ENCODE measurements around the gene SKAP1. TPM values are rescaled to one million over a fixed set of nuclear protein-coding genes. Genes with fewer than 3 reads are reported as not detected.

Gene SKAP1
- total RNA-seq, 2 experiments from 2014 or later, result 1.2 TPM; not detected in 1

DNA sequence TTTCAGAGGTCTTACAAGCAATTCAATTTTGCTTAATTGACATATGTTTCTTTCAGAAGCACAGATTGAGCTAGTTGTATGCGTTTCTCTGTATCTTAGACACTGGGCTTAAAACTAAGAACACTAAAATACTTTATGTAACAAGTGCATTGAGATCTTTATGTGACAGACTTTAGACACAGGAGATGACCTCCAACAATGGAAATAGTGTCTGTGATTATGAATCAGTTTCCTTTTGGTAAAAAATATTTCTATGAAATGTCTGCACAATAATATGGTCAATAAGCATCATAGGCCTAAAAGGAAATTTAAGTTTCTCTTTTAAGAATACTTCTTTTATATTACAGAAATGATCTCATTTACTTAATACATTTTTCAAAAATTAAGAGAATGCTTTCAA is 153.2 kb downstream of the SKAP1 start:
- ChIA-PET CTCF (ENCODE audit: unreplicated experiment) (no interaction called here), POLR2A (interaction anchor here (0.5 kb wide), 1 partner anchor 134 kb away, joined by 5 read pairs; no protein-coding TSS in a partner anchor)
- intact Hi-C loops (cut with micrococcal nuclease; ENCODE audit: unreplicated experiment), result no loop called here
- Histone ChIP-seq H3K79me2 (ENCODE audit: insufficient read depth, low read depth, low read length) (no peaks in the 10 kb centered on the region), H4K20me1 (ENCODE audit: insufficient read depth, low read length) (no peaks in the 10 kb centered on the region), H3K27ac (ENCODE audit: low read depth, low read length, poor library complexity, severe bottlenecking) (no peak overlapping the region), H2AFZ (ENCODE audit: low read length) (no peak overlapping the region), H3K4me3 (ENCODE audit: low read depth, low read length, poor library complexity, severe bottlenecking) (no peak overlapping the region), H3K36me3 (ENCODE audit: insufficient read depth, low read length) (no peaks in the 10 kb centered on the region), H3K4me2 (ENCODE audit: low read length) (no peak overlapping the region), H3K9me2 (ENCODE audit: insufficient read depth, low read length) (no peaks in the 10 kb centered on the region), H3K4me1 (ENCODE audit: insufficient read depth, low read length, poor library complexity, severe bottlenecking) (no peaks in the 10 kb centered on the region), H3K9me3 (ENCODE audit: low read length) (no peaks in the 10 kb centered on the region)
- no peak for DNase-seq (ENCODE audit: low spot score)
- TF ChIP-seq EZH2phosphoT487 (IDR thresholded peaks at IDR 0.05; ENCODE audit: borderline replicate concordance, low read depth, low read length) (no peak), CTCF (conservative IDR thresholded peaks at IDR 0.05; ENCODE audit: low read length) (no peak)
- BruUV-seq (replicated peaks), result no TSS peak

DNA sequence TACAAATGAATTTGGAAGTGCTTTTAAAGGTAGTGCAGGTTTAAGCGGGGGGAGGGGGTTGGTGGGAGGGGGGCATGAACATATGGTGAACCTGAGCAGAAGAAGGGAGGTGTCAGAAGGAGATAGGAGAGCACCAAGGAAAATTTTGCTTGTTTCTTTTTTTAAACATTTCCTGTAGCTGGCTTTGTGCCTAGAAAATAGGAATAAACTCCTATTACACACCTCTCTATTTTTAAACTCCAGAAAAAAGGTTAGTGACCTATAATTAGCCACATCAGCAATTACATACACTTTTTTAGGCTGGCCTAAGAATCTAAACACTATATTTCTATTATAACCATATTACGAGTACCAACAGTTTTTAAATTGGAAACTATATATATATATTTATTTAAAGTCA is 159.1 kb downstream of the SKAP1 start:
- no peaks in the 10 kb centered on the region for H3K79me2 ChIP-seq (ENCODE audit: insufficient read depth, low read depth, low read length)
- BruUV-seq (replicated peaks), result no TSS peak
- TF ChIP-seq CTCF (conservative IDR thresholded peaks at IDR 0.05; ENCODE audit: low read length) (no peak), EZH2phosphoT487 (IDR thresholded peaks at IDR 0.05; ENCODE audit: borderline replicate concordance, low read depth, low read length) (no peak)
- ChIA-PET CTCF (ENCODE audit: unreplicated experiment) (no interaction called here), POLR2A (interaction anchor here (1.0 kb wide), 1 partner anchor 10 kb away, joined by 5 read pairs; no protein-coding TSS in a partner anchor)
- no peaks in the 10 kb centered on the region for H3K36me3 ChIP-seq (ENCODE audit: insufficient read depth, low read length)
- H4K20me1 ChIP-seq (ENCODE audit: insufficient read depth, low read length), result no peaks in the 10 kb centered on the region
- no peak overlapping the region for H3K4me3 ChIP-seq (ENCODE audit: low read depth, low read length, poor library complexity, severe bottlenecking)
- DNase-seq (ENCODE audit: low spot score), result no peak
- H3K27ac ChIP-seq (ENCODE audit: low read depth, low read length, poor library complexity, severe bottlenecking), result no peak overlapping the region
- intact Hi-C loops (cut with micrococcal nuclease; ENCODE audit: unreplicated experiment), result no loop called here
- no peak overlapping the region for H2AFZ ChIP-seq (ENCODE audit: low read length)
- H3K4me2 ChIP-seq (ENCODE audit: low read length), result no peak overlapping the region
- H3K9me2 ChIP-seq (ENCODE audit: insufficient read depth, low read length), result no peaks in the 10 kb centered on the region
- no peaks in the 10 kb centered on the region for H3K9me3 ChIP-seq (ENCODE audit: low read length)
- H3K4me1 ChIP-seq (ENCODE audit: insufficient read depth, low read length, poor library complexity, severe bottlenecking), result no peaks in the 10 kb centered on the region

GRCh38 chr17:48269209-48269608 is 160.8 kb downstream of the SKAP1 start:
- ChIA-PET POLR2A (interaction anchor here (0.6 kb wide), 1 partner anchor 12 kb away, joined by 3 read pairs; no protein-coding TSS in a partner anchor), CTCF (ENCODE audit: unreplicated experiment) (no interaction called here)
- TF ChIP-seq CTCF (conservative IDR thresholded peaks at IDR 0.05; ENCODE audit: low read length), result no peak
- no peak for TF ChIP-seq EZH2phosphoT487 (IDR thresholded peaks at IDR 0.05; ENCODE audit: borderline replicate concordance, low read depth, low read length)
- Histone ChIP-seq H4K20me1 (ENCODE audit: insufficient read depth, low read length) (no peaks in the 10 kb centered on the region), H3K9me3 (ENCODE audit: low read length) (no peaks in the 10 kb centered on the region), H2AFZ (ENCODE audit: low read length) (no peak overlapping the region), H3K27ac (ENCODE audit: low read depth, low read length, poor library complexity, severe bottlenecking) (no peak overlapping the region), H3K4me1 (ENCODE audit: insufficient read depth, low read length, poor library complexity, severe bottlenecking) (no peaks in the 10 kb centered on the region), H3K4me2 (ENCODE audit: low read length) (no peak overlapping the region), H3K36me3 (ENCODE audit: insufficient read depth, low read length) (no peaks in the 10 kb centered on the region), H3K9me2 (ENCODE audit: insufficient read depth, low read length) (no peaks in the 10 kb centered on the region), H3K79me2 (ENCODE audit: insufficient read depth, low read depth, low read length) (no peaks in the 10 kb centered on the region), H3K4me3 (ENCODE audit: low read depth, low read length, poor library complexity, severe bottlenecking) (no peak overlapping the region)
- no TSS peak for BruUV-seq (replicated peaks)
- intact Hi-C loops (cut with micrococcal nuclease; ENCODE audit: unreplicated experiment), result loop anchor here (10.0 kb wide), 1 partner anchor 326 kb away; the partner anchor contains the start of genes HOXB3 and HOXB5
- no peak for DNase-seq (ENCODE audit: low spot score)

All from OCI-LY7 (cell line).